HG03442 (cell line): ENCODE data around the gene CCNI2.
"Not testable (repeated sequence)": the region's sequence is repeated elsewhere in the genome, so short reads cannot be mapped to it uniquely, and the experiment has no call there.

Source experiments
- ATAC-seq: cut with Tn5 transposase; IDR thresholded peaks from one replicate; pipeline ENCODE4 v1.9.1; 2021; ENCODE audit warnings: mild to moderate bottlenecking, moderate library complexity; ENCODE audit not compliant: unreplicated experiment

Gene CCNI2

DNA sequence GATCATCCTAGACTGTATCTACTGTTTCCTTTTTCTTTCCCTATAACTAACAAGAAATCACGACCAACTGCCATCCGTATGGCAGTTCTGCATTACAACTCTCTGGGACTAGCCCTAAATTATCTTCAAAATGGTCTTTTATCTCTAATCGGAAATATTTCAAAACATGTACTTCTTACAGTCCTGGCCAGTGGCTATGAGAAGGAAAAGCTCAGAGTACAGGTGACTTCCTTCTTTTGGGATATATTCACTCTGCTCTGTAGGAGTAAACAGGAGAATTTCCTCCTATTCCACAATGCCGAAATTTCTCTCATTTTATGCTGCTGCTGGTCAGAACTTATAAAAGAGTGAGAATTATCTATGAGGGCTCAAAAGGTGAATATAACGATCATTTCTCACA lies 31.6 kb downstream of the CCNI2 start:
- ATAC-seq, result no peak

DNA sequence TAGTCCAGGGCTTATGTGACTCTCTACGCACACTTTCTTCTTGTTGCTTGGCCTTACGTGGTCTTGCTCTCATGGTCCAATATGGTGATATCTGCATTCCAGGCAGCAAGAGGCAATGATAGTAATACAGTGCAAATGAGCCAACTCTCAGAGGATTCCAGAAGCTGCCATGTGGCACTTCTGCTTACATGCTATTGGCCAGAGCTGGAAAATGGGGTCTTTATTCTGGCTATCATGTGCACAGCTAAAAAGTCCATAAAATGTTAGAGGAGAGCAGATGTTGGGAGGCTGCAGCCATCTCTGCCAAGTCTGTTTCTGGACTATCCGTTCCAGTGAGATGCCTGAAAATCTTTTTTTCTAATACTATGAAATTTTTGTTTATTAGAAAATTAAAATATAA lies 32.7 kb downstream of the CCNI2 start:
- no peak for ATAC-seq

DNA sequence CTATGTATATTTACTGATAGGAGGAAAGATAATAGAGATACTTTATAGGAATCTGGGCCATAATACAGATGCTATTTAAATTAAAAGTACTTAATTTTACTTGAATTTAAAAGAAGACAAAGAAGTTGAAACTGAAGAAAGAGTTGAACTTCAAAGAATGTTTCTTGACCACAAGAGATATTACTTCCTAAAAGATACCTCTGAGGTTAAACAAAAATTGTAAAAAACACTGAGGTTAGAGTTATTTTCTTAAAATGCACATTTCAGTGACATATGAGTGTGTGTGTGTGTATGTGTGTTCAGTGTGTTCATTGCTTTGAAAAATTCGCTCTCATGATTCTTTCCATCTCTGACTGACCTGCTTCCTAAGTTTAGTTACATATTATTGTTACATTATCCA lies 33.4 kb downstream of the CCNI2 start:
- ATAC-seq, result no peak

DNA sequence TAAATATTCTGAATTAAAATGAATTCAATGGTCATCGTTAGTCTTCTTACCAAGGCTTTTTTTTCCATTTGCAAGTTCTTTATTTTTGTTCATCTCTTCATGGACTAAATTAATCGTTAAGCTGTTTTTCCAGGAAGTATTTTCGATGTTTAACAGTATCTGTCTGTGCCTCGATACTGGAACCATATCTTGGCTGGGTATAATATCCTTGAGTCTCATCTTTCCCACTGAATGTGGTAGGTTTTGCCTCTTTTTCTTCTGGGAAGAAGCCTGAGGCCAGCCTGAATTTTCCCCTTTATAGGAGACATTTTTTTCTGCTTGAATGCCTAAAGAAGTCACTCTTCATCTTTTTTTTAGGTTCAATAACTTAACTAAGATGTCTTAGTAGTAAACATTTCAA lies 33.8 kb downstream of the CCNI2 start:
- no peak for ATAC-seq

DNA sequence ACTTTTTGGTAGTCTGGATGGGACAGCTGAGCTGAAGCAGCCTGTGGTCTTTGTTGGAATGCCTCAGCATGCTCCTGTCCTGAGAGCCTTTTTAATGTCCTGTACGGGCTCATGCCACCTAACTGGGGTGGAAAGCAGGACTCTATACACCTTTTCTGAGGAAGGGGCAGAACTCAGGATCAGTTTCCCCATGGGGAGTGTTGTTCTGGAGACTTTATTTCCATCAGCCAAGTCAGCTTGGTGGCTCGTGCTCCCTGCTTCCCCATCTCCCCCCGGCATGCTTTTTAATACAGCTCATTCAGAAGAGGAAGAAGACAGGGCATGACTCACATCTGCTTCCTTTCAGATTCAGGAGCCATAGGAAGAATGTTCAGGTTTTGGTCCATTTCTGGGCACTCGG lies 34.9 kb downstream of the CCNI2 start:
- no peak for ATAC-seq

DNA sequence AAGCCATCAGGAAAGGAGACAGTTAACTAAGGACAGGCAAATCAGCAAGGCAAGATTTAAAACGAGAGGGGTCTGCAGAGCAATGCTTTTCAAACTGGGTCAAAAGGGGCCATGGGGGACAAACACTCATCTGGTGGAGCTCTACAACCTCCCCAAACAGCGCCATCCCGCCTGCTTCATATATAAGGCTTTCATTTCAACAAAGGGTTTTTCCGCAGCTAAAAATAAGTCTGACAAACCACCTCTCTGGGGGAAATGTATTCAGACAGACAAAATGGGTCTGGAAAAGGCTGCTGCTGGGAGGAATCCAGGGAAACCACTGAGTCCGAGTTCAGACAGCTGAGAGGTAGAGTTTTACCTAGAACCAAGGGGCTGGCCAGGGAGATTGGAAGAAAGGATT lies 38.1 kb downstream of the CCNI2 start:
- no peak for ATAC-seq

DNA sequence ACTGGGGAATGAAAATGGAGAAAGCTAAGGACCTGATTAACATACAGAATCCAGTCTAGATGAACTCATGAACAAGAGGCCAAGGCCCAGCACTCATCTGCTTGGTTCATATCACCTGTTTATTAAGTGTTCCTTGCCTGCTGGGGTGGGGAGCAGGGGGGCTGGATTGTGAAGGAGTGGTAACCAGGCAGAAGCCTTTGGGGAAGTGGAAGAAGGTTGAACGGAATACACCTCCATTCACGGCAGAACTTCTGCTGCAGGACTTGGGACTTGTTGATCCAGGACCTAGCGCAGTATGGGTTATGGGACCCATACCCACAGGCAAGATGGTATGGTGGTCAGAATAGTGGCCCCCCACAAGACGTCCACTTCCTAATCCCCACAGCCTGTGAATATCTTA lies 38.6 kb downstream of the CCNI2 start:
- no peak for ATAC-seq

DNA sequence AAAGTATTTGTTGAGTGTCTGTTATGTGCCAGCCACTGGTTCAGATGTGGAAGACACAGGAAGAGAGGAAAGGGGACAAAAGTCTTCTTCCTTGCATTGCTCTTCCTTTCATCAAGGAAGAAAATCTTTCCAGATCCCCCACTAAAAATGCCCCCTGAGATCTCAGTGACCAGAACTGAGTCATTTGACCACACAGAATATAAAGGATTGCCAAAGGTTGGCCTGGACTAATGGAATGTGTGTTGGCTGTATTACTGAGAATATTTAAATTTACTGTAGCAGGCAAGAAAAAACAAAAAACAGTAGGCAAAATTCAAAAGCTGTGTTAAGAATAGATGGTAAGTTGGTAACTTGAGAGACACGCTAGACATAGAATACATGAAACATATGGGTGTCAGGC lies 39.9 kb downstream of the CCNI2 start:
- no peak for ATAC-seq

DNA sequence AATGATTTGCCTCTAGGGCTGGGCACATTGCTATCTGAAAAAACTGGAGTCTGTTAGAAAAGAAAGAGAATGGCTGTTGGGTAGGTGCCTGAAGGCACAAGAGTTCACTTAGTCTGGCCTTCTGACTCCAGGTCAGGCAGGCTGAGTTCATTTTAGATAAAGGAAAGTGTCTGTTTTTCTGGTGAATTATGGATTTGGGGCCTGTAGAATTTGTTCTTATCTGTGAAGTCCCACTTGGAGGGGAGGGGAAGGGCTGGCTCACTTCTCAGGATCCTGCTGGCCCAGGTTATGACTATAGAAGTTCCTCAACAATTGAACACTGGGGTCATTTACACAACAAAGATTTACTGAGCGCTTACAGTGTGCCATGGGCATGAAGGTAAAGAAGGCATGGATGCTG lies 41.3 kb downstream of the CCNI2 start:
- ATAC-seq, result no peak

DNA sequence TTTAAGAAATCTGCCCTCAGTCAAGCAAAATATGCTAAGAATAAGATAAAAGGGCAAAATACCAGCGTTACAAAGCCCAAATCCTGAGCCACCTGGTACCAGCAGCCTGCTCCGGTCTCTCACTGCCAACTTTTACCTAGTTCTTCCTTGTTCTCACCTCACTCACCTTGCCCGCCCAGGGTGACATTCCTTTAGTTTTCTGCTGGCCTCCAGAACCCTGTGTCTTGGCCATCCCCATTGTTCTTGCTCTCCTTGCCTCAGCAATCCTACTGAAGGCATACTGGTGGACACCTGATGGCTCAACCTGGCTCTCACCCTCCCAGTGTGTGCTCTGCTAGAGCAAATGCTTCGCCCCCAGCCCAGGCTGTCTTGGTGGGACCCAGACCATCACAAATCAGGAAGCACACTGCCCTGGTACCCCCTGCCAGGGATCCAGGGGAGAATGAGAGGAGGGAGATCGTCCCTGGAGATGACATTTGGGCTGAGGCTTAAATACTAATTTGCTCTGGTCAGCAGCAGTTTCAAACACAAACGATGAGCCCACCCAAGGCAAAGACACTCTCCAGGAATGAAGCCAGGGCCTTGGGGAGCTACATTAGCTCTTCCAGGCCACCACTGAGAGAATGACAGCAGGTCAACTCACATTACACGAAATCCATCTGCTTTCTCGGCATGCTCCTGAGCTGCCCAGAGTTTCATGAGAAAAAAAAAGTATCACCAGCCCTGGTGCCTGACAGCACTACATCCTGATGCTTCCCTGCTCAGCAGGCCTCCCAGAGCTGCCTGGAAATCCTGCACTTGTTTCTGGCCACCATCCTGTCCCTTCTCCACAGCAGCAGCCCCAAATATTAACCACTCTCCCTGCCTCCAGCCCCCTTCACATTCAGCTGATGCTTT lies 42.0 kb downstream of the CCNI2 start:
- ATAC-seq, result no peak

DNA sequence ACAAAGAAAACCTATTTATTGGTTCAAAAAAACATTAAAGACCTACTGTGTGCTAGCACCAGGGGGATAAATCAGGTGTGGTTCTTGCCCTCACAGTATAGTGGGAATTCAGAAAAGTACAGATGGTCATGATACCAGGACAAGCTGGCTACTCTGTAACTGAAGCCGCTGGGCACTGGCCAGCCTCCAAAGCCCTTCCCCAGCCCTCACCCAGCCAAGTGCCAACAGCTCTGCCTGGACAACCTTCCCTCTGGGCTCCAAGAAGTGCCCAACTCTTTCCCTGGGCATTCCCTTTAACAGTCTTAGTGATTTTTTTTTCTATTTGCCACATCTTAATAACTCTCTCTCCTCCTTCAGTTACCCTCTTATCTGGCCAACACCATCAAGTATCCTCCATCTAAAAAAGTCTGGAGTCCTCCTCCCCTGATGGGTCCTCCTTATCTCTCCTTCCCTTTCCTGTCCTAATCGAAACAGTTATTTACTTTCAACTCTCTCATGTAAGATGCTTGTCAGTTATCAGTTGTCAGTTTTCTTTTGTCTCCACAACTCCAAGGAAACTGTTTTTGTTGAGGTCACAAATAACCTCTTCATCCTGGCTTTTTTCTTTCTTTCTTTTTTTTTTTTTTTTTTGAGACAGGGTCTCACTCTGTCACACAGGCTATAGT lies 43.1 kb downstream of the CCNI2 start:
- ATAC-seq, result no peak

DNA sequence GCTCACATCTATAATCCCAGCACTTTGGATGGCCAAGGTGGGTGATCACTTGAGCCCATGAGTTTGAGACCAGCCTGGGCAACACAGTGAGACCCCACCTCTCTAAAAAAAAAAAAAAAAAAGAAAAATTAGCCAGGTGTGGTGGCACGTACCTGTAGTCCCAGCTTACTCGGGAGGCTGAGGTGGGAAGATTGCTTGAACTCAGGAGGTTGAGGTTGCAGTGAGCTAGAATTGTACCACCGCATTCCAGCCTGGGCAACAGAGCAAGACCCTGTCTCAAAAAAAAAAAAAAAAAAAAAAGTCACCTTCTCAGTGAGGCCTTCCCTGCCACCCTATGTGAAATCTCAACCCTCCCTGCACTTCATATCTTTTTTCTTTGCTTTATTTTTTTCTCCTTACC lies 43.8 kb downstream of the CCNI2 start:
- ATAC-seq, result no peak

DNA sequence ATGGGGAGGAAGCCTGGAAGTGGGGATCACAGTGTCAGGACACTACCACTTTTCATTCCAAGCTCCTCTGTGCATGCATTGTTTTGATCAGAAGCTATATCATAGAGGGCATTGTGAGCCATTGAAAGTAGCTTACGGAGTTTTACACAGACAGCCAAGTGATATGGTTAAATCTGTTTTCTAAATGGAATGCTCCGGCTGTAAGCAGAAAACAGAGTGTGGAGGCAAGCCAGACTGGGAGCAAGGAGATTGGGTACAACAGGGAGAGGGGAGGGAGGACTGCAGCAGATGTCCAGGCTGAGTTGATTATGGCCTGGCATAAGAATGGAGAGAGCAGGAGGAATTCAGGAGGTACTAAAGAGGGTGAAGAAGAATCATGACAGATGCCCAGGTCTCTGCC lies 50.4 kb downstream of the CCNI2 start:
- no peak for ATAC-seq

DNA sequence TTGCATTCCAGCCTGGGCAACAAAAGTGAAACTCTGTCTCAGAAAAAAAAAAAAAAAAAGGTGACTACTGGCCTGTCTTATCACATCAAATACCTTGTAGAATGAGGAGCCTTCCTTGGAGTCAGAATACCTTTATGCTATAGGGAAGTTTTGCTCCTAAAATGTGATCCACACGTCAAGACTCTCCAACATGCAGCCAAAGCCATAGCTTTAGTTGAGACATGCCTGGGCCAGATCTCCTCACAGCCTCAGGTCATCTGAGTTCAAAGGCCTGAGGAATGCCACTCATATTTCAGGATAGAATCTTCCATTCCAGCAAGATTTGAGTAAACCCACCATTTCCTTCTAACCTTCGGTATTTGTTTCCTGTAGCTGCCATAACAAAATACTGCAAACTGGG lies 52.2 kb downstream of the CCNI2 start:
- no peak for ATAC-seq

DNA sequence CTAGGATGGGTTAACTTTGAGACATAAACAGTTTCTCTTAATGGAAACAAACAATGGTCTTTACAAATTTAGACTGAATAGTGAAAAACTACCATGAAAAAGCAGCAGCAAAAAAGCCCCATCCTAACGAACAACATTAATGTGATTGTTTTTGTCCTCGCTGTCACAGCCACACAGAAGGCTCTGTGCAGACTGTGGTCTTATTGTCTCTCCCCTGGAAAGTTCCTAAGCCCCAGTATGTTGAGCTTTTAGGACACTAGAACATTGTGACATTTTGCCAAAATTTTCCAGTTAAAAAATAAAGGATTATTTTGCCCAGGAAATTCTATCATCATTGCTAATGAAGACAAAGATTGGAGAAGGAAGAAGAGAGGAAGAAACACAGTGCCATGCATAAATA lies 53.3 kb downstream of the CCNI2 start:
- ATAC-seq, result no peak

DNA sequence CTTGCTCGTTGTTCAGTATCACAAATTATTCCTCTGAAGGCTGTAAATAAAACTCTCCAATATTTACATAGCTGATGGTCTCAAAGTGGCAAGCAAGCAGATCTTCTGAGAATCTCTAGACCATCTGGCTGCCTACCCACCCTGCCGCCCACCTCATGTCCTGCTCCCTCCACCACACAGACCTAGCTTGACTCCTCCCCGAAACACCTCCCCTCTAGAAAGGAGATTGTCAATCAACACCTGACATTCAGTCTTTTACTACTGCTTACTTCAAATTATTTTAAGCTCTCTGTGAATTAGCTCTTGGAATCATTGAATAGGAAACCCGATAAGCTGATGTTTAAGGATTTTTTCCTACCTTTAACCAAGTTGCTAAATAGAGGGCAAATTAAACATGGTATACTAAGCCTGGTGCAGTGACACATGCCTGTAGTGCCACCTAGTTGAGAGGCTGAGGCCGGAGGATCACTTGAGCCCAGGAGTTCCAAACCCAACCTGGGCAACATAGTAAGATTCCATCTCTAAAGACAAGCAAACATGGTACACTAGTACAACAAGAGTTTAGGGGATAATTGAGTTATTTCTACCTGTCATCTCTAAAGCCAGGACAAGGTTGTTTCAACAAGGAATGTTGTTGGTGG lies 54.9 kb downstream of the CCNI2 start:
- no peak for ATAC-seq

DNA sequence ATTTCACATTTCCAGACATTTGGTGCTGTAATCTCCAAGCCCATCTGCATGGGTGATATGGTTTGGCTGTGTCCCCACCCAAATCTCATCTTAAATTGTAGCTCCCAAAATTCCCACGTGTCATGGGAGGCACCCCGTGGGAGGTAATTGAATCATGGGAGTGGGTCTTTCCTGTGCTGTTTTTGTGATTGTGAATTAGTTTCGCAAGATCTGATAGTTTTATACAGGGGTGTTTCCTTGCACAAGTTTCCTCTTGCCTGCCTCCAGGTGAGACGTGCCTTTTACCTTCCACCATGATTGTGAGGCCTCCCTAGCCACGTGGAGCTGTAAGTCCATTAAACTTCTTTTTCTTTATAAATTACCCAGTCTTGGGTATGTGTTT lies 55.5 kb downstream of the CCNI2 start:
- not testable (repeated sequence) for ATAC-seq
